HG02623 (cell line): Measurements from ENCODE around the gene IQGAP2.
"Not testable (repeated sequence)": the region's sequence is repeated elsewhere in the genome, so short reads cannot be mapped to it uniquely, and the experiment has no call there.

Experiments
- ATAC-seq: cut with Tn5 transposase; IDR thresholded peaks from one replicate; pipeline ENCODE4 v1.9.1; 2021; ENCODE audit warnings: moderate library complexity; ENCODE audit not compliant: unreplicated experiment

The IQGAP2 gene

GRCh38 chr5:76594107-76594506 lies 191.0 kb downstream of the IQGAP2 start:
- ATAC-seq, result no peak

- no peak for ATAC-seq
These were observed 192.8 kb downstream of the IQGAP2 start for GRCh38 chr5:76595755-76596481.

GRCh38 chr5:76598531-76598930 lies 195.4 kb downstream of the IQGAP2 start:
- ATAC-seq, result no peak

GRCh38 chr5:76600716-76601115 lies 197.6 kb downstream of the IQGAP2 start:
- no peak for ATAC-seq

- no peak for ATAC-seq
These were observed 198.4 kb downstream of the IQGAP2 start for GRCh38 chr5:76601470-76601869.

- ATAC-seq, result no peak
These were observed 199.1 kb downstream of the IQGAP2 start for GRCh38 chr5:76602094-76602726.

- ATAC-seq, result not testable (repeated sequence)
These were observed 200.9 kb downstream of the IQGAP2 start for GRCh38 chr5:76603991-76604390.

- no peak for ATAC-seq
These were observed 201.8 kb downstream of the IQGAP2 start for GRCh38 chr5:76604838-76605237.

- ATAC-seq, result no peak
These were observed 203.6 kb downstream of the IQGAP2 start for GRCh38 chr5:76606701-76607100.

- ATAC-seq, result no peak
These were observed 204.3 kb downstream of the IQGAP2 start for GRCh38 chr5:76607353-76607871.

- ATAC-seq, result no peak
These were observed 205.7 kb downstream of the IQGAP2 start for GRCh38 chr5:76608833-76609232.

GRCh38 chr5:76610196-76610595 lies 207.1 kb downstream of the IQGAP2 start:
- ATAC-seq, result no peak

- ATAC-seq, result no peak
These were observed 209.9 kb downstream of the IQGAP2 start for GRCh38 chr5:76612942-76613341.

- ATAC-seq, result no peak
These were observed 212.7 kb downstream of the IQGAP2 start for GRCh38 chr5:76615759-76616158.

GRCh38 chr5:76616206-76616605 lies 213.1 kb downstream of the IQGAP2 start:
- ATAC-seq, result no peak

- ATAC-seq, result no peak
These were observed 214.1 kb downstream of the IQGAP2 start for GRCh38 chr5:76617229-76617628.

GRCh38 chr5:76617675-76618074 lies 214.6 kb downstream of the IQGAP2 start:
- no peak for ATAC-seq

- ATAC-seq, result no peak
These were observed 217.1 kb downstream of the IQGAP2 start for GRCh38 chr5:76620166-76620565.

GRCh38 chr5:76622076-76622475 lies 219.0 kb downstream of the IQGAP2 start:
- no peak for ATAC-seq

- ATAC-seq, result no peak
These were observed 220.0 kb downstream of the IQGAP2 start, which contains the start of gene F2RL2 for GRCh38 chr5:76622973-76623596. Gene F2RL2, minus strand, starts transcription at chr5:76623403. Its CDS starts 173 bp downstream, at chr5:76623230.

GRCh38 chr5:76625087-76625815 lies 222.2 kb downstream of the IQGAP2 start:
- ATAC-seq, result no peak
